8988T (cell line): ENCODE results near the gene WIPF2.

Source experiments
- DNase-seq: peaks from one replicate; pipeline ENCODE4 v3.0.0; 2011

WIPF2 gene

GRCh38 chr17:40218740-40219593 lies at the start of gene WIPF2:
WIPF2 (plus strand) TSS chr17:40219304; CDS start chr17:40256460, 37,156 bp downstream.
- DNase-seq, result peak; percentile 71

- no peak for DNase-seq
Observed at GRCh38 chr17:40170325-40170724, 48.8 kb upstream of the WIPF2 start.

GRCh38 chr17:40171750-40172149 lies 47.4 kb upstream of the WIPF2 start:
- no peak for DNase-seq

GRCh38 chr17:40173091-40173777 lies 45.9 kb upstream of the WIPF2 start:
- DNase-seq, result no peak

GRCh38 chr17:40173778-40174135 lies 45.3 kb upstream of the WIPF2 start:
- DNase-seq, result no peak

GRCh38 chr17:40174514-40174913 lies 44.6 kb upstream of the WIPF2 start:
- no peak for DNase-seq

GRCh38 chr17:40175928-40176753 lies 43.0 kb upstream of the WIPF2 start:
- DNase-seq, result no peak

- no peak for DNase-seq
Observed at GRCh38 chr17:40176754-40177110, 42.4 kb upstream of the WIPF2 start.

GRCh38 chr17:40177275-40177874 lies 41.7 kb upstream of the WIPF2 start, which contains the start of gene RAPGEFL1:
RAPGEFL1 (plus strand) TSS chr17:40177470; CDS start chr17:40177862, 392 bp downstream.
- DNase-seq, result no peak

- no peak for DNase-seq
Observed at GRCh38 chr17:40178021-40178601, 41.0 kb upstream of the WIPF2 start.

GRCh38 chr17:40178660-40179059 lies 40.4 kb upstream of the WIPF2 start:
- no peak for DNase-seq

GRCh38 chr17:40179923-40180659 lies 39.0 kb upstream of the WIPF2 start:
- DNase-seq, result no peak

- no peak for DNase-seq
Observed at GRCh38 chr17:40180694-40181093, 38.4 kb upstream of the WIPF2 start.

- DNase-seq, result no peak
Observed at GRCh38 chr17:40181205-40181604, 37.9 kb upstream of the WIPF2 start.

- DNase-seq, result no peak
Observed at GRCh38 chr17:40182606-40183005, 36.5 kb upstream of the WIPF2 start.

- DNase-seq, result no peak
Observed at GRCh38 chr17:40187238-40187637, 31.9 kb upstream of the WIPF2 start.

GRCh38 chr17:40188694-40189093 lies 30.4 kb upstream of the WIPF2 start:
- no peak for DNase-seq

- DNase-seq, result peak; percentile 87
Observed at GRCh38 chr17:40190197-40191021, 28.7 kb upstream of the WIPF2 start.

GRCh38 chr17:40191237-40192208 lies 27.6 kb upstream of the WIPF2 start:
- no peak for DNase-seq

GRCh38 chr17:40192961-40193360 lies 26.1 kb upstream of the WIPF2 start:
- no peak for DNase-seq
